Mammary epithelial cell (primary cell): Measurements from ENCODE around the gene UNC93A.
"Not testable (repeated sequence)": the region's sequence is repeated elsewhere in the genome, so short reads cannot be mapped to it uniquely, and the experiment has no call there.

Experiments used
- EZH2 ChIP-seq: IDR thresholded peaks from 2 replicates; pipeline ENCODE4 v1.6.1; 2012; ENCODE audit warnings: low read length, inconsistent platforms, borderline replicate concordance
- TF ChIP-seq, protein P1 (sequence below), 2 donors: IDR thresholded peaks in 1 of 2; conservative IDR thresholded peaks in 1 of 2; 2 replicates each; pipeline ENCODE4 v1.5.1; 2011 to 2012; ENCODE audit warnings: inconsistent platforms in 2 of 2, low read length in 2 of 2, mild to moderate bottlenecking in 2 of 2, control low read depth in 1 of 2, low read depth in 1 of 2; ENCODE audit not compliant: insufficient read depth in 1 of 2; ENCODE audit errors: extremely low read depth in 1 of 2

- TF ChIP-seq EZH2 = not testable (repeated sequence)
- TF ChIP-seq, protein P1, sequence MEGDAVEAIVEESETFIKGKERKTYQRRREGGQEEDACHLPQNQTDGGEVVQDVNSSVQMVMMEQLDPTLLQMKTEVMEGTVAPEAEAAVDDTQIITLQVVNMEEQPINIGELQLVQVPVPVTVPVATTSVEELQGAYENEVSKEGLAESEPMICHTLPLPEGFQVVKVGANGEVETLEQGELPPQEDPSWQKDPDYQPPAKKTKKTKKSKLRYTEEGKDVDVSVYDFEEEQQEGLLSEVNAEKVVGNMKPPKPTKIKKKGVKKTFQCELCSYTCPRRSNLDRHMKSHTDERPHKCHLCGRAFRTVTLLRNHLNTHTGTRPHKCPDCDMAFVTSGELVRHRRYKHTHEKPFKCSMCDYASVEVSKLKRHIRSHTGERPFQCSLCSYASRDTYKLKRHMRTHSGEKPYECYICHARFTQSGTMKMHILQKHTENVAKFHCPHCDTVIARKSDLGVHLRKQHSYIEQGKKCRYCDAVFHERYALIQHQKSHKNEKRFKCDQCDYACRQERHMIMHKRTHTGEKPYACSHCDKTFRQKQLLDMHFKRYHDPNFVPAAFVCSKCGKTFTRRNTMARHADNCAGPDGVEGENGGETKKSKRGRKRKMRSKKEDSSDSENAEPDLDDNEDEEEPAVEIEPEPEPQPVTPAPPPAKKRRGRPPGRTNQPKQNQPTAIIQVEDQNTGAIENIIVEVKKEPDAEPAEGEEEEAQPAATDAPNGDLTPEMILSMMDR (conservative IDR thresholded peaks at IDR 0.05 in 1 of 2, IDR thresholded peaks at IDR 0.05 in 1 of 2; ENCODE audit: extremely low read depth in 1 of 2, insufficient read depth in 1 of 2, low read depth in 1 of 2, low read length in 2 of 2) = not testable (repeated sequence)
These were observed 24.9 kb upstream of the UNC93A start for GRCh38 chr6:167266057-167266829.
